IMR-90 (cell line): ENCODE data around the gene RASA1. TPM values are rescaled to one million over a fixed set of nuclear protein-coding genes. Genes with fewer than 3 reads are reported as not detected.
A peak's percentile ranks its signal among the peaks of the same experiment; 100 is the strongest.

Source experiments
- ATAC-seq: fragments of 200-7000 bp; cut with Tn5 transposase; 2 replicates; pipeline ENCODE4 v1.9.1; 2020; ENCODE audit warnings: low read depth, mild to moderate bottlenecking, moderate library complexity
- BruUV-seq: library from RNA; stranded (reverse); fragments of 400-500 nt; replicated peaks from 2 replicates; lab custom pipeline; 2021; lab: Mats Ljungman, UMichigan
- CTCF ChIA-PET: fragments of 300-600 bp; formaldehyde crosslinking; extraction: SDS; loops from one replicate; lab custom pipeline; 2021; ENCODE audit warnings: antibody characterized with exemption; lab: Yijun Ruan, JAX
- POLR2A ChIA-PET: fragments of 300-600 bp; sonication (Branson Sonifier 250); formaldehyde crosslinking; loops from one replicate; lab custom pipeline; 2022; ENCODE audit warnings: antibody characterized with exemption; ENCODE audit not compliant: unreplicated experiment; lab: Charles Lee
- DNase-seq: peaks from one replicate; pipeline ENCODE4 v3.0.0; 2013
- H2AFZ ChIP-seq: replicated peaks from 2 replicates; pipeline ENCODE3; 2013; ENCODE audit warnings: low read length, mild to moderate bottlenecking; ENCODE audit not compliant: poor library complexity
- H2AK5ac ChIP-seq: 2 replicates; pipeline ENCODE4 v1.6.1; 2013; ENCODE audit warnings: low read depth, low read length, inconsistent platforms
- H2AK9ac ChIP-seq: replicated peaks from 2 replicates; pipeline ENCODE3; 2013; ENCODE audit warnings: mild to moderate bottlenecking, low read depth, low read length, moderate library complexity; ENCODE audit not compliant: poor library complexity
- H2BK120ac ChIP-seq: 2 replicates; pipeline ENCODE4 v1.6.1; 2013; ENCODE audit warnings: low read depth, low read length, inconsistent platforms
- H2BK15ac ChIP-seq: 3 replicates; pipeline ENCODE4 v1.6.1; 2013; ENCODE audit warnings: low read depth, low read length, inconsistent platforms
- H2BK20ac ChIP-seq: 2 replicates; pipeline ENCODE4 v1.6.1; 2013; ENCODE audit warnings: low read depth, mild to moderate bottlenecking, inconsistent platforms, low read length, moderate library complexity
- H2BK5ac ChIP-seq: 2 replicates; pipeline ENCODE4 v1.6.1; 2013; ENCODE audit warnings: mild to moderate bottlenecking, low read depth, low read length, inconsistent platforms; ENCODE audit not compliant: poor library complexity, severe bottlenecking
- H3K14ac ChIP-seq: replicated peaks from 2 replicates; pipeline ENCODE4 v1.6.1; 2013; ENCODE audit warnings: low read depth, low read length, inconsistent platforms
- H3K18ac ChIP-seq: 2 replicates; pipeline ENCODE4 v1.6.1; 2013; ENCODE audit warnings: low read depth, low read length, control low read depth
- H3K23ac ChIP-seq: 2 replicates; pipeline ENCODE4 v1.6.1; 2013; ENCODE audit warnings: low read depth, low read length, inconsistent platforms
- H3K27ac ChIP-seq: 2 replicates; pipeline ENCODE4 v1.5.1; 2013; ENCODE audit warnings: mild to moderate bottlenecking, control low read depth, low read length; ENCODE audit not compliant: insufficient read depth
- H3K27me3 ChIP-seq: 2 replicates; pipeline ENCODE4 v1.6.1; 2013; ENCODE audit warnings: low read length; ENCODE audit not compliant: control insufficient read depth, insufficient read depth
- H3K36me3 ChIP-seq: 2 replicates; pipeline ENCODE4 v1.6.1; 2013; ENCODE audit warnings: low read length, mixed read lengths; ENCODE audit not compliant: control insufficient read depth, insufficient read depth
- H3K4ac ChIP-seq: 2 replicates; pipeline ENCODE4 v1.6.1; 2013; ENCODE audit warnings: low read depth, low read length, inconsistent platforms
- H3K4me1 ChIP-seq: 2 replicates; pipeline ENCODE4 v1.6.1; 2013; ENCODE audit warnings: low read length, mixed read lengths; ENCODE audit not compliant: control insufficient read depth, insufficient read depth
- H3K4me2 ChIP-seq: 2 replicates; pipeline ENCODE4 v1.6.1; 2013; ENCODE audit warnings: low read depth, mild to moderate bottlenecking, control low read depth, low read length, moderate library complexity
- H3K4me3 ChIP-seq: 2 replicates; pipeline ENCODE4 v1.5.1; 2013; ENCODE audit warnings: low read depth, mild to moderate bottlenecking, control low read depth, low read length, moderate library complexity; ENCODE audit not compliant: insufficient read depth
- H3K56ac ChIP-seq: 2 replicates; pipeline ENCODE4 v1.6.1; 2013; ENCODE audit warnings: low read length, inconsistent platforms; ENCODE audit not compliant: insufficient read depth; ENCODE audit errors: extremely low read depth
- H3K79me1 ChIP-seq, 2 experiments: 2 replicates each; pipeline ENCODE4 v1.6.1; 2013; ENCODE audit warnings: low read length in 2 of 2, inconsistent platforms in 1 of 2, low read depth in 1 of 2
- H3K9ac ChIP-seq: 2 replicates; pipeline ENCODE4 v1.6.1; 2013; ENCODE audit warnings: low read depth, low read length, control low read depth
- H3K9me1 ChIP-seq: 2 replicates; pipeline ENCODE4 v1.6.1; 2013; ENCODE audit warnings: low read length, inconsistent platforms; ENCODE audit not compliant: insufficient read depth
- H3K9me3 ChIP-seq: 2 replicates; pipeline ENCODE4 v1.6.1; 2013; ENCODE audit warnings: low read length; ENCODE audit not compliant: control insufficient read depth, insufficient read depth
- H4K20me1 ChIP-seq: 2 replicates; pipeline ENCODE4 v1.6.1; 2013; ENCODE audit warnings: low read length, inconsistent platforms; ENCODE audit not compliant: insufficient read depth
- H4K5ac ChIP-seq: 2 replicates; pipeline ENCODE4 v1.6.1; 2013; ENCODE audit warnings: mild to moderate bottlenecking, low read depth, low read length, control low read depth
- H4K8ac ChIP-seq, 2 experiments: 2 replicates each; pipeline ENCODE4 v1.6.1; 2013; ENCODE audit warnings: low read depth in 2 of 2, low read length in 2 of 2, control low read depth in 1 of 2, inconsistent platforms in 1 of 2
- H4K91ac ChIP-seq: 2 replicates; pipeline ENCODE4 v1.6.1; 2013; ENCODE audit warnings: low read depth, low read length, inconsistent platforms; ENCODE audit not compliant: insufficient read depth
- MAFK ChIP-seq: IDR thresholded peaks from 2 replicates; pipeline ENCODE4 v1.6.1; 2012; ENCODE audit warnings: low read depth, low read length, improper control_type of control experiment
- RCOR1 ChIP-seq: IDR thresholded peaks from 2 replicates; pipeline ENCODE4 v1.6.1; 2012; ENCODE audit warnings: mild to moderate bottlenecking, low read length, improper control_type of control experiment; ENCODE audit not compliant: insufficient replicate concordance
- WGBS, 2 experiments: methylation state at CpG; one replicate each; pipeline versions ENCODE4 v1.1.5 to v1.1.7; 2013; ENCODE audit warnings: missing lambda C conversion rate in 2 of 2; ENCODE audit not compliant: insufficient read length in 1 of 2; ENCODE audit errors: extremely low coverage in 2 of 2; 5-methylcytosine and 5-hydroxymethylcytosine counted together
- dilution Hi-C: fragments of 300-500 bp; cut with HindIII; formaldehyde crosslinking; loops from one replicate; pipeline ENCODE4 v1.14.3; 2018; ENCODE audit warnings: low sequenced_read_pairs; ENCODE audit not compliant: unreplicated experiment
- in situ Hi-C: fragments of 300-500 bp; cut with MboI; formaldehyde crosslinking; loops from 3 replicates; pipeline ENCODE4 v1.14.3; 2019; ENCODE audit warnings: low sequenced_read_pairs, inconsistent platforms, mixed read lengths
- intact Hi-C: fragments of 100-400 bp; cut with micrococcal nuclease; formaldehyde crosslinking; loops from 2 replicates; pipeline ENCODE4 v1.10.0; 2022
- polyA plus RNA-seq, 3 experiments: library from polyadenylated mRNA; depleted of rRNA; stranded (reverse); fragments of >200 nt; gene quantifications; 2 replicates each; pipeline ENCODE4 v1.2.3, GENCODE V29; 2012; ENCODE audit warnings: low replicate concordance in 1 of 3
- total RNA-seq: library from RNA; depleted of rRNA; stranded (reverse); fragments of >200 nt; gene quantifications from 2 replicates; pipeline ENCODE4 v1.2.3, GENCODE V29; 2012

The RASA1 gene
- total and polyA plus RNA-seq, 2 of the 4 experiments (the other 2 are of a cell fraction) = 37.6 to 45.7 TPM

DNA sequence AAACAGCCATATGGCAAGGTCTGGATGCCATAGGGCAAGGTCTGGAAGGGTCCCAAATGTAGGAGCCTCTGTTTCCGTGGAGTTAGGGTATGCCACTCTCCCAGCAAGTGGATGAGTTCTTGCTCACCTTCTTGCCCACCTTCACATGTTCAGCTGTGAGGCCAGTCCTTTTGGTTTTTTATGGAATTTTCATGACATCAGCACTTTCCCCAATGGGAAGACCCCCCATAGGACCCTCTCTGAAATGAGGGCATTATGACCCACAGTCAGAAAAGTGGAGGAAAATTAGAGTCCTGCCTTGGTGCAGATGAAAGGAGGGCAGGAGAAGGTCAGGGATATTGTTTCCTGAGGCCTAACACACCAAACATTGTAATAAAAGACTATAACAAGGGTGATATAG lies 53.9 kb downstream of the RASA1 start:
- peaks cover 6% of the 10 kb centered on the region for H3K9me1 ChIP-seq
- no CpG with 5 or more reads among the region's 1 CpG for WGBS, 2 experiments
- H3K79me1 ChIP-seq = peaks cover 33 to 67% of the 10 kb centered on the region in 2 experiments
- no peak overlapping the region for H3K4ac ChIP-seq
- H2BK15ac ChIP-seq = no peak overlapping the region
- no TSS peak for BruUV-seq
- H2AK9ac ChIP-seq = no peak overlapping the region
- peaks cover 19% of the 10 kb centered on the region; the same call in 1 of the 2 replicates for H4K20me1 ChIP-seq
- H3K36me3 ChIP-seq = no peaks in the 10 kb centered on the region
- no peak overlapping the region for H3K56ac ChIP-seq
- no peak overlapping the region for H2AK5ac ChIP-seq
- H4K8ac ChIP-seq = no peak overlapping the region
- H3K9ac ChIP-seq = no peak overlapping the region
- no peaks in the 10 kb centered on the region for H3K27me3 ChIP-seq
- no peak overlapping the region for H2BK20ac ChIP-seq
- H3K18ac ChIP-seq = no peak overlapping the region
- peaks cover 2% of the 10 kb centered on the region; the same call in 1 of the 2 replicates for H3K4me1 ChIP-seq
- H3K14ac ChIP-seq = no peak overlapping the region
- in situ Hi-C loops (no loop called here), intact Hi-C loops (no loop called here), dilution Hi-C loops (no loop called here)
- no peak overlapping the region for H4K5ac ChIP-seq
- H3K27ac ChIP-seq = no peak overlapping the region
- no peak overlapping the region for H2BK5ac ChIP-seq
- CTCF ChIA-PET = no interaction called here
- no peak overlapping the region for H2AFZ ChIP-seq
- H3K4me2 ChIP-seq = no peak overlapping the region
- no peak overlapping the region for H3K23ac ChIP-seq
- H2BK120ac ChIP-seq = no peak overlapping the region
- H3K9me3 ChIP-seq = peaks cover 2% of the 10 kb centered on the region; the same call in 1 of the 2 replicates
- POLR2A ChIA-PET = no interaction called here
- no peak overlapping the region for H3K4me3 ChIP-seq
- DNase-seq (no peak), ATAC-seq (no peak)
- H4K91ac ChIP-seq = no peak overlapping the region
- TF ChIP-seq RCOR1 (no peak), MAFK (peak; percentile 82)
